MCF 10A (cell line): ENCODE data around the gene AFG3L2. TPM values are rescaled to one million over a fixed set of nuclear protein-coding genes. Genes with fewer than 3 reads are reported as not detected.

Experiments
- BruUV-seq: library from RNA; stranded (reverse); fragments of 400-500 nt; replicated peaks from 2 replicates; lab custom pipeline; 2021; lab: Mats Ljungman, UMichigan
- CTCF ChIA-PET: fragments of 300-600 bp; sonication (Branson Sonifier 250); formaldehyde crosslinking; extraction: SDS; loops from one replicate; lab custom pipeline; 2021; ENCODE audit warnings: antibody characterized with exemption, inconsistent platforms; lab: Yijun Ruan, JAX
- POLR2A ChIA-PET: fragments of 300-600, 350-650 bp; sonication (Branson Sonifier 250); formaldehyde crosslinking; extraction: SDS; loops from one replicate; lab custom pipeline; 2020; ENCODE audit warnings: antibody characterized with exemption, inconsistent platforms; lab: Yijun Ruan, JAX
- DNase-seq: peaks from one replicate; pipeline ENCODE4 v3.0.0-alpha.2; 2018; ENCODE audit not compliant: unreplicated experiment
- H3K27ac Mint-ChIP-seq: one replicate; pipeline ENCODE4 v1.8.0; 2022; ENCODE audit warnings: mild to moderate bottlenecking, low read depth, mixed read lengths; ENCODE audit not compliant: unreplicated experiment
- H3K27me3 Mint-ChIP-seq: one replicate; pipeline ENCODE4 v1.8.0; 2022; ENCODE audit warnings: mixed read lengths; ENCODE audit not compliant: insufficient read depth, unreplicated experiment
- H3K36me3 Mint-ChIP-seq: one replicate; pipeline ENCODE4 v1.8.0; 2022; ENCODE audit warnings: mild to moderate bottlenecking, moderate library complexity, mixed read lengths; ENCODE audit not compliant: insufficient read depth, unreplicated experiment
- H3K4me1 Mint-ChIP-seq: one replicate; pipeline ENCODE4 v1.8.0; 2022; ENCODE audit warnings: mixed read lengths; ENCODE audit not compliant: insufficient read depth, unreplicated experiment
- H3K4me3 Mint-ChIP-seq: one replicate; pipeline ENCODE4 v1.8.0; 2022; ENCODE audit warnings: mild to moderate bottlenecking, moderate library complexity, mixed read lengths; ENCODE audit not compliant: unreplicated experiment
- H3K9me3 Mint-ChIP-seq: one replicate; pipeline ENCODE4 v1.8.0; 2022; ENCODE audit warnings: mixed read lengths; ENCODE audit not compliant: unreplicated experiment
- CTCF ChIP-seq: fragments of 200-600 bp; IDR thresholded peaks from one replicate; pipeline ENCODE4 v1.8.0; 2022; ENCODE audit warnings: antibody characterized with exemption, mild to moderate bottlenecking; ENCODE audit not compliant: unreplicated experiment
- intact Hi-C: fragments of 100-400 bp; cut with micrococcal nuclease; formaldehyde crosslinking; loops from 2 replicates; pipeline ENCODE4 v1.14.1; 2022
- total RNA-seq: library from RNA; stranded (reverse); gene quantifications from 2 replicates; pipeline ENCODE4 v1.2.3, GENCODE V29; 2022

AFG3L2 gene
- total RNA-seq, 1 experiment from 2014 or later = 77.2 TPM

GRCh38 chr18:12318334-12318697 lies 58.7 kb downstream of the AFG3L2 start:
- ChIA-PET CTCF (interaction anchor here (0.9 to 3.4 kb wide), 5 partner anchors 9 to 73 kb away, joined by 3 to 21 read pairs (median 3); no protein-coding TSS in a partner anchor), POLR2A (interaction anchor here (0.9 to 1.8 kb wide), 6 partner anchors 8 to 217 kb away, joined by 3 to 5 read pairs (median 3); no protein-coding TSS in a partner anchor)
- Mint-ChIP-seq H3K36me3 (peaks cover 78% of the 10 kb centered on the region), H3K9me3 (no peaks in the 10 kb centered on the region), H3K4me3 (no peak overlapping the region), H3K4me1 (peaks cover 17% of the 10 kb centered on the region), H3K27ac (peak overlapping the region; percentile 23), H3K27me3 (no peaks in the 10 kb centered on the region)
- DNase-seq = no peak
- intact Hi-C loops = no loop called here
- BruUV-seq = no TSS peak
- TF ChIP-seq CTCF = no peak

GRCh38 chr18:12317664-12318333 lies 59.2 kb downstream of the AFG3L2 start:
- H3K27me3 Mint-ChIP-seq = no peaks in the 10 kb centered on the region
- no TSS peak for BruUV-seq
- H3K27ac Mint-ChIP-seq = peak overlapping the region; percentile 23
- CTCF ChIA-PET = interaction anchor here (0.7 to 3.4 kb wide), 5 partner anchors 10 to 242 kb away, joined by 3 to 21 read pairs (median 3); no protein-coding TSS in a partner anchor
- no peak for DNase-seq
- intact Hi-C loops = no loop called here
- peaks cover 17% of the 10 kb centered on the region for H3K4me1 Mint-ChIP-seq
- H3K9me3 Mint-ChIP-seq = no peaks in the 10 kb centered on the region
- POLR2A ChIA-PET = interaction anchor here (0.6 to 1.5 kb wide), 5 partner anchors 9 to 217 kb away, joined by 3 read pairs; no protein-coding TSS in a partner anchor
- H3K4me3 Mint-ChIP-seq = no peak overlapping the region
- H3K36me3 Mint-ChIP-seq = peaks cover 79% of the 10 kb centered on the region
- TF ChIP-seq CTCF = no peak

GRCh38 chr18:12315911-12316310 lies 61.1 kb downstream of the AFG3L2 start:
- Mint-ChIP-seq H3K4me3 (no peak overlapping the region), H3K27me3 (no peaks in the 10 kb centered on the region), H3K36me3 (peaks cover 82% of the 10 kb centered on the region), H3K27ac (no peak overlapping the region), H3K9me3 (no peaks in the 10 kb centered on the region), H3K4me1 (peaks cover 17% of the 10 kb centered on the region)
- intact Hi-C loops = no loop called here
- no peak for DNase-seq
- no peak for TF ChIP-seq CTCF
- BruUV-seq = no TSS peak
- ChIA-PET POLR2A (interaction anchor here (0.7 to 1.3 kb wide), 6 partner anchors 12 to 59 kb away, joined by 3 to 5 read pairs (median 4); no protein-coding TSS in a partner anchor), CTCF (interaction anchor here (1.6 kb wide), 1 partner anchor 44 kb away, joined by 7 read pairs; no protein-coding TSS in a partner anchor)

GRCh38 chr18:12315490-12315889 lies 61.5 kb downstream of the AFG3L2 start:
- H3K27me3 Mint-ChIP-seq = no peaks in the 10 kb centered on the region
- peaks cover 17% of the 10 kb centered on the region for H3K4me1 Mint-ChIP-seq
- H3K4me3 Mint-ChIP-seq = no peak overlapping the region
- H3K9me3 Mint-ChIP-seq = no peaks in the 10 kb centered on the region
- H3K36me3 Mint-ChIP-seq = peaks cover 87% of the 10 kb centered on the region
- DNase-seq = no peak
- ChIA-PET POLR2A (interaction anchor here (0.6 to 1.3 kb wide), 6 partner anchors 12 to 60 kb away, joined by 3 to 7 read pairs (median 5); no protein-coding TSS in a partner anchor), CTCF (interaction anchor here (0.6 to 1.6 kb wide), 2 partner anchors 43 to 277 kb away, joined by 3 to 7 read pairs; no protein-coding TSS in a partner anchor)
- no peak for TF ChIP-seq CTCF
- H3K27ac Mint-ChIP-seq = no peak overlapping the region
- intact Hi-C loops = no loop called here
- no TSS peak for BruUV-seq
